Cortex of kidney (tissue), 1 donor: Measurements from ENCODE around the gene L3MBTL1.
A peak's percentile ranks its signal among the peaks of the same experiment; 100 is the strongest.

ENCODE experiments used
- DNase-seq: peaks from one replicate; lab custom pipeline; 2025; lab: John Stamatoyannopoulos, UW

The L3MBTL1 gene

DNA sequence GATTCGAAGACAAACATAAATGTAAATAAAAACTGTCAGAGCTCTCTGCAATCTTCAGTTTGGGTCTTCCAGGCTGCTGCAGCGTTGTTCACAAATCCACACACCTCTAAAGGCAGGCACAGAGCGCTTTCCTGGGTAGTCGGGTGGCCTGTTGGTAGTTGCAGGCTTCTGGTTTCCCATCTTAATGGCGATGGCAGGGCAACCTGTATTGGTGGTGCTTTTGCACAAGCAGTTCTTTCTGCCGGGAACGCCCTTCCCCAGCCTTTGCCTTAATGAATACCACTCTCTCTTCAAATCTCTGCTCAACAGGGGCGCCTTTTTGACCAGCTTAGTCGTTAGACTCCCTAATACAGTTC, 82.5 kb downstream of the L3MBTL1 start:
- no peak for DNase-seq

DNA sequence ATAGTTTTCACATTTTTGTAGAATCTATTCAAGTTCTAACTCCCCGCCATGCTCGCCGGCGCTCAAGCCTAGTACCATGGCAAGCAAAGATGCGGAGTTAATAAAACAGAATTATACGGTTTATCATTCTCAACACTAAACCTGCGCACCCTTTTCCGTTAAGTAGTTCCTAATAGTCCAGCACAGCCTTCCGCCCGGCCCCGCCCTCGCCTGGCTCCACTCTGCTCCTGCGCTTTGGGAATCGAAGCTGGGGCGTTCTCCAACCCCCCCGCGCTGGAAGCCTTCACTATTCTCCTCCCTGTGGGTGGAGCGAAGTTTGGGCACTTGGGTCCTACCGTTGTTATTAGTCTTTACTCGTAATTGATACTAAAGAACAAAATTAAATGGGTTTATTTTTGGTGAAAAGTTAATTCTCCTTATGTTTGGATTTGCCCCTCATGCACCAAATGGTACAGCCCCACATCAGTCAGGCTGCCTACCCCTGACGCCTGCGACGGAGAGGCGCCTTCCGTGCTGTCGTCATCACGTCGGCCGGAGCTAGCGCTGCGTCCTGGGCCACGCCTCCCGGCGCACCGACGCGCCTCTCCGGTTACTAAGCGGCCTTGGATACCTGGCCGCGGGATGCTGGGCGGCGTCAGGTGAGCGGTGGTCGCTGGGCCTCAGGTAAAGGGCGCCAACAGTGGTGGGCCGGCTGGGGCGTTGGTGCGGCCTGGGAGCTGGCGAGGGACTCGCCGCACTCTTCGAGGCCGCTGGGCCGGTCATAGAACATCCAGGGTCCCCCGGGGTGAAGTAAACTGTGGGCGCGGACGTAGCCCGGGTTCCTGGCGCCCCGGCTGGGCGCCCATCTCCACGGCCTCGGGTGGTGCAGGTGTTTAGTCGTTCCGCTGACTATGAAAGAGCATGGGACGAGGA, 83.2 kb downstream of the L3MBTL1 start, which contains the start of gene IFT52:
IFT52 (plus strand) TSS at position 546 of the 912 bp plus-strand sequence. CDS start 3,762 bp downstream, outside the sequence.
- DNase-seq: peak; percentile 58
